DND-41 (cell line): ENCODE data around the gene ANKRD33.

Experiments used
- ATAC-seq: fragments of 200-7000 bp; cut with Tn5 transposase; 3 replicates; pipeline ENCODE4 v1.9.1; 2021; ENCODE audit warnings: low read depth; ENCODE audit not compliant: insufficient read depth
- DNase-seq: peaks from one replicate; pipeline ENCODE4 v3.0.0-alpha.2; 2020
- H2AFZ ChIP-seq: 2 replicates; pipeline ENCODE4 v1.6.0; 2012; ENCODE audit warnings: low read depth, low read length
- H3K27ac ChIP-seq: 2 replicates; pipeline ENCODE4 v1.5.1; 2012; ENCODE audit warnings: low read length, inconsistent platforms
- H3K27me3 ChIP-seq: fragments of 200-600 bp; sonication (generic); 2 replicates; pipeline ENCODE4 v1.6.0; 2012; ENCODE audit warnings: low read length, mild to moderate bottlenecking, inconsistent platforms; ENCODE audit not compliant: insufficient read depth, poor library complexity
- H3K36me3 ChIP-seq: 2 replicates; pipeline ENCODE4 v1.5.1; 2012; ENCODE audit warnings: low read length, inconsistent platforms; ENCODE audit not compliant: insufficient read depth
- H3K4me1 ChIP-seq: 2 replicates; pipeline ENCODE4 v1.5.1; 2012; ENCODE audit warnings: mild to moderate bottlenecking, low read length; ENCODE audit not compliant: insufficient read depth
- H3K4me2 ChIP-seq: 2 replicates; pipeline ENCODE4 v1.6.0; 2012; ENCODE audit warnings: mild to moderate bottlenecking, moderate library complexity, low read length, inconsistent platforms; ENCODE audit not compliant: insufficient read depth
- H3K4me3 ChIP-seq, 2 experiments: fragments of 200-600 bp in 1 of 2; shearing (Covaris generic) in 1 of 2; 2 replicates each; pipeline ENCODE4 v1.5.1; 2012 to 2016; ENCODE audit warnings: inconsistent platforms in 2 of 2, low read length in 2 of 2, mild to moderate bottlenecking in 2 of 2, low read depth in 1 of 2, moderate library complexity in 1 of 2
- H3K79me2 ChIP-seq: 2 replicates; pipeline ENCODE4 v1.6.0; 2012; ENCODE audit warnings: low read length, inconsistent platforms; ENCODE audit not compliant: insufficient read depth
- H3K9ac ChIP-seq: 2 replicates; pipeline ENCODE4 v1.6.0; 2012; ENCODE audit warnings: low read depth, mild to moderate bottlenecking, inconsistent platforms, low read length, moderate library complexity
- H3K9me3 ChIP-seq: 2 replicates; pipeline ENCODE4 v1.5.1; 2012; ENCODE audit warnings: low read length, moderate library complexity, mild to moderate bottlenecking, inconsistent platforms; ENCODE audit not compliant: insufficient read depth, severe bottlenecking
- H4K20me1 ChIP-seq: 2 replicates; pipeline ENCODE4 v1.6.0; 2012; ENCODE audit warnings: low read length; ENCODE audit not compliant: insufficient read depth
- EZH2 ChIP-seq: IDR thresholded peaks from 3 replicates; pipeline ENCODE4 v1.6.1; 2012; ENCODE audit warnings: borderline replicate concordance, low read depth, mild to moderate bottlenecking, moderate library complexity, low read length, inconsistent platforms; ENCODE audit not compliant: severe bottlenecking
- TF ChIP-seq, protein P1 (sequence below): IDR thresholded peaks from 2 replicates; pipeline ENCODE4 v1.5.1; 2012; ENCODE audit warnings: borderline replicate concordance, low read length, moderate library complexity, mild to moderate bottlenecking; ENCODE audit not compliant: poor library complexity, severe bottlenecking; ENCODE audit errors: extremely low read depth

Gene ANKRD33

DNA sequence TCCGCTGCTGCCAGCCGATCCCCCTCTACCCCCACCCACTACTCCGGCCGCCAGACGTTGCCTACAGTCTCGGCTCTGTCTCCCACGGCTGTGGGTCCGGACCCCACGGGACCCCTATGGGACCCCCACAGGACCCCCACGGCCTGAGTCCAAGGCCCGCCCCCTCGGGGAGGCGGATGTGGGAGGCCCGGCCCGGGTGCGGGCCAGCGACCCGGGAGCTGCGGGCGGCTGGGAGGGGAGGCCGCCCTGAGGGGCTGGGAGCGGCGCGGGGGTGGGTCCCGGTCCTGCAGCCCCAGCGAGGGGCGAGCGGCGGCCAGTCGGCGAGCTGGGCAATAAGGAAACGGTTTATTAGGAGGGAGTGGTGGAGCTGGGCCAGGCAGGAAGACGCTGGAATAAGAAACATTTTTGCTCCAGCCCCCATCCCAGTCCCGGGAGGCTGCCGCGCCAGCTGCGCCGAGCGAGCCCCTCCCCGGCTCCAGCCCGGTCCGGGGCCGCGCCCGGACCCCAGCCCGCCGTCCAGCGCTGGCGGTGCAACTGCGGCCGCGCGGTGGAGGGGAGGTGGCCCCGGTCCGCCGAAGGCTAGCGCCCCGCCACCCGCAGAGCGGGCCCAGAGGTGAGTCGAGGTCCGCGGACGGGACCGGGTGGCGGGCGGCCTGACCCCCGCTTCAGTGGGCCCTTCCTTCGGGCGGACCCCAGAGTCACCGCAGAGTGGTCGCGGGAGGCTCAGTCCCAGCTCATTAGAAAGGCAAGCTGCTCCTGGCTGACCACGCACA, 19.4 kb downstream of the ANKRD33 start, which contains the start of gene ACVRL1:
Gene ACVRL1, plus strand, starts transcription at position 422 of the 773 bp plus-strand sequence. CDS start 4,971 bp downstream, outside the sequence.
- Histone ChIP-seq H3K4me1 (no peaks in the 10 kb centered on the region), H3K4me3 (no peak within 1 kb of the TSS), H3K27ac (no peak within 1 kb of the TSS), H3K27me3 (no peaks in the 10 kb centered on the region), H3K9me3 (no peaks in the 10 kb centered on the region), H3K36me3 (no peaks in the 10 kb centered on the region), H3K9ac (no peak within 1 kb of the TSS), H2AFZ (no peak within 1 kb of the TSS), H3K4me2 (no peak within 1 kb of the TSS), H3K79me2 (no peaks in the 10 kb centered on the region), H4K20me1 (no peaks in the 10 kb centered on the region)
- ATAC-seq (no peak), DNase-seq (no peak)
- TF ChIP-seq, protein P1, sequence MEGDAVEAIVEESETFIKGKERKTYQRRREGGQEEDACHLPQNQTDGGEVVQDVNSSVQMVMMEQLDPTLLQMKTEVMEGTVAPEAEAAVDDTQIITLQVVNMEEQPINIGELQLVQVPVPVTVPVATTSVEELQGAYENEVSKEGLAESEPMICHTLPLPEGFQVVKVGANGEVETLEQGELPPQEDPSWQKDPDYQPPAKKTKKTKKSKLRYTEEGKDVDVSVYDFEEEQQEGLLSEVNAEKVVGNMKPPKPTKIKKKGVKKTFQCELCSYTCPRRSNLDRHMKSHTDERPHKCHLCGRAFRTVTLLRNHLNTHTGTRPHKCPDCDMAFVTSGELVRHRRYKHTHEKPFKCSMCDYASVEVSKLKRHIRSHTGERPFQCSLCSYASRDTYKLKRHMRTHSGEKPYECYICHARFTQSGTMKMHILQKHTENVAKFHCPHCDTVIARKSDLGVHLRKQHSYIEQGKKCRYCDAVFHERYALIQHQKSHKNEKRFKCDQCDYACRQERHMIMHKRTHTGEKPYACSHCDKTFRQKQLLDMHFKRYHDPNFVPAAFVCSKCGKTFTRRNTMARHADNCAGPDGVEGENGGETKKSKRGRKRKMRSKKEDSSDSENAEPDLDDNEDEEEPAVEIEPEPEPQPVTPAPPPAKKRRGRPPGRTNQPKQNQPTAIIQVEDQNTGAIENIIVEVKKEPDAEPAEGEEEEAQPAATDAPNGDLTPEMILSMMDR: no peak
- no peak for TF ChIP-seq EZH2

DNA sequence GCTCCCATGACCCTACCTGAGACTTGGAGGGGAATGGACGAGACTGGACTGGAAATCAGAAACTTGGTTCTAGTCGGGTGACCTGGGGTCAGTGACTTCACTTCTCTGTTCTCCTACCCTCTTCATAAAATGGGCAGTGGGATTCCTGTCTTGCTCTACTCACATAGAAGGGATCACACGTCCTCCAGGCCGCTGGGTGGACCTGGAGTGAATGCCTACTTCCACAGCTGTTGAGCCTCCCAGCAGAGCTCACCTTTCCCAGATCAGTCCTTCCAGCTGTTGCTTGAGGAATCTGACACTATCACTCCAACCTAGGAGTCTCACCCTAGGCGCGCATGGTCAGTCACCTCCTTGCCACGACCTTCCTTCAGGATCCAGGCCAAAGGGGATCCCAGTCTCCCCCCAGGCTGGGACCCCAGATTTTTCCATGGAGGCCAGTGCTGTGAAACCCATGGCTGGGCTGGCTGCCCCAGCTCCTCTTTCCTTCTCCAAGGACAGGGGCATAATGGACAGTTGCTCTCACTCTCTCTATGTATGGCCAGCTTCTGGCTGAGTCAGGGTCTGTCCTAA, 20.0 kb downstream of the ANKRD33 start:
- TF ChIP-seq, protein P1: no peak
- TF ChIP-seq EZH2: no peak
- ATAC-seq (no peak), DNase-seq (no peak)
- Histone ChIP-seq H2AFZ (no peak overlapping the region), H3K9me3 (no peaks in the 10 kb centered on the region), H3K4me1 (no peaks in the 10 kb centered on the region), H3K9ac (no peak overlapping the region), H3K36me3 (no peaks in the 10 kb centered on the region), H3K79me2 (no peaks in the 10 kb centered on the region), H3K27ac (no peak overlapping the region), H3K4me2 (no peak overlapping the region), H3K4me3 (no peak overlapping the region), H4K20me1 (no peaks in the 10 kb centered on the region), H3K27me3 (no peaks in the 10 kb centered on the region)

DNA sequence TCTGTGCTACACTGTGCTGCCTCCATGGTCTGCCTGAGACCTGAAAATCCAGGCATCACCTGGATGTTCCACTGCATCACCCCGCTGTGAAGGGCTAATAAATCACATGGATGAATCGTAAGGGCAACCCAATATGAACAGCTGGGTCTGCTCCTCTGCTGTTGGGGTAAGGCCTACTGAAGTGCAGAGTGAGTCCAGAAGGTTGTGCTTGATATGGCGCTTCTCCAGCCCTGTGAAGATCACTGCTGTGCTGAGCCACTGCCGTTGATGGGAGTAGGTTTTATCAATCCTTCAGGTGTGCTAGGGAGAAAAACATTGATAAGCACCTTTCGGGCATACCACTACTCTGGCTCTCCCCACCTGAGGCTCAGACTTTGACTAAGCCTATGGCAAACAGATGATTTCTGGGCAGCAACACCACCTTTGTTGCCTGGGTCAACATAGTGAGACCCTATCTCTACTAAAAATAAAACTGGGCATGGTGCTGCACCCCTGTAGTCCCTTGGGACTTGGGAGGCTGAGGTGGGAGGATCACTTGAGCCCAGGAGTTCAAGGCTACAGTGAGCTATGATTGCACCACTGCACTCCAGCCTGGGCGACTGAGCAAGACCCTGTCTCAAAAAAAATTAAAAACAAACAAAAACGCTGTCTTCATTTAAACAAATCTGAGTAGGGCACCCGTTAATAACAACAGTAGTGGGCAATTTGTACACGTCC, 21.1 kb downstream of the ANKRD33 start:
- Histone ChIP-seq H3K36me3 (no peaks in the 10 kb centered on the region), H2AFZ (no peak overlapping the region), H3K9me3 (no peaks in the 10 kb centered on the region), H3K4me3 (no peak overlapping the region), H3K4me2 (no peak overlapping the region), H3K4me1 (no peaks in the 10 kb centered on the region), H3K9ac (no peak overlapping the region), H3K27me3 (no peaks in the 10 kb centered on the region), H3K27ac (no peak overlapping the region), H3K79me2 (no peaks in the 10 kb centered on the region), H4K20me1 (no peaks in the 10 kb centered on the region)
- DNase-seq (no peak), ATAC-seq (no peak)
- TF ChIP-seq EZH2: no peak
- TF ChIP-seq, protein P1: no peak
